Nephron progenitor cell (in vitro differentiated cells): ENCODE data around the gene WWOX.

Experiments used
- DNase-seq: peaks from one replicate; pipeline ENCODE4 v3.0.0; 2021
- H3K27ac Mint-ChIP-seq: 2 replicates; pipeline ENCODE4 v1.8.0; 2021; ENCODE audit warnings: mild to moderate bottlenecking, moderate library complexity, mixed read lengths
- H3K27me3 Mint-ChIP-seq: 2 replicates; pipeline ENCODE4 v1.8.0; 2021; ENCODE audit warnings: mild to moderate bottlenecking, low read depth, mixed read lengths; ENCODE audit not compliant: poor library complexity
- H3K36me3 Mint-ChIP-seq: 2 replicates; pipeline ENCODE4 v1.8.0; 2021; ENCODE audit warnings: low read depth, mixed read lengths
- H3K4me1 Mint-ChIP-seq: 2 replicates; pipeline ENCODE4 v1.8.0; 2021; ENCODE audit warnings: mixed read lengths
- H3K4me3 Mint-ChIP-seq: 2 replicates; pipeline ENCODE4 v1.8.0; 2021; ENCODE audit warnings: mild to moderate bottlenecking, moderate library complexity, mixed read lengths
- H3K9me3 Mint-ChIP-seq: 2 replicates; pipeline ENCODE4 v1.8.0; 2021; ENCODE audit warnings: mild to moderate bottlenecking, moderate library complexity, mixed read lengths
- TF ChIP-seq, protein P1 (sequence below): fragments of 200-600 bp; sonication (generic); IDR thresholded peaks from 2 replicates; pipeline ENCODE4 v1.5.0; 2021; ENCODE audit warnings: antibody characterized with exemption

WWOX gene

GRCh38 chr16:78811247-78811646 lies 711.8 kb downstream of the WWOX start:
- Mint-ChIP-seq H3K9me3 (no peaks in the 10 kb centered on the region), H3K27me3 (peaks cover 5% of the 10 kb centered on the region), H3K4me1 (peaks cover 46% of the 10 kb centered on the region), H3K27ac (no peak overlapping the region), H3K36me3 (no peaks in the 10 kb centered on the region), H3K4me3 (no peak overlapping the region)
- no peak for DNase-seq
- TF ChIP-seq, protein P1, sequence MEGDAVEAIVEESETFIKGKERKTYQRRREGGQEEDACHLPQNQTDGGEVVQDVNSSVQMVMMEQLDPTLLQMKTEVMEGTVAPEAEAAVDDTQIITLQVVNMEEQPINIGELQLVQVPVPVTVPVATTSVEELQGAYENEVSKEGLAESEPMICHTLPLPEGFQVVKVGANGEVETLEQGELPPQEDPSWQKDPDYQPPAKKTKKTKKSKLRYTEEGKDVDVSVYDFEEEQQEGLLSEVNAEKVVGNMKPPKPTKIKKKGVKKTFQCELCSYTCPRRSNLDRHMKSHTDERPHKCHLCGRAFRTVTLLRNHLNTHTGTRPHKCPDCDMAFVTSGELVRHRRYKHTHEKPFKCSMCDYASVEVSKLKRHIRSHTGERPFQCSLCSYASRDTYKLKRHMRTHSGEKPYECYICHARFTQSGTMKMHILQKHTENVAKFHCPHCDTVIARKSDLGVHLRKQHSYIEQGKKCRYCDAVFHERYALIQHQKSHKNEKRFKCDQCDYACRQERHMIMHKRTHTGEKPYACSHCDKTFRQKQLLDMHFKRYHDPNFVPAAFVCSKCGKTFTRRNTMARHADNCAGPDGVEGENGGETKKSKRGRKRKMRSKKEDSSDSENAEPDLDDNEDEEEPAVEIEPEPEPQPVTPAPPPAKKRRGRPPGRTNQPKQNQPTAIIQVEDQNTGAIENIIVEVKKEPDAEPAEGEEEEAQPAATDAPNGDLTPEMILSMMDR: no peak

DNA sequence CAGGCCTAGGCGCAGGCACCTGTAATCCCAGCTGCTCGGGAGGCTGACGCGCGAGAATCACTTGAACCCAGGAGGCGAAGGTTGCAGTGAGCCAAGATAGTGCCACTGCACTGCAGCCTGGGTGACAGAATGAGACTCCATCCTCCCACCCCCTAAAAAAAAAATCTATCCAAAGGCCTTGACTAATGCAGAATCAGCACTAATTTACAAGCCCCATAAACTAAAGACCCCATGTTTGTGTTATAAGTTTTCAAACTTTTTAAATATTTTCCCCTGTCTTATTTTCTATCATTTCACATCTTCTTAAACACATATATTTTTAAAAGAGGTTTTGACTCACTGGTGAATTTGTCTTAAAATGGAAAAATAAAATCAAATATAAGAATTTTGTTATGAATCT lies 713.1 kb downstream of the WWOX start:
- H3K27me3 Mint-ChIP-seq: peaks cover 5% of the 10 kb centered on the region
- H3K4me3 Mint-ChIP-seq: no peak overlapping the region
- no peak overlapping the region for H3K27ac Mint-ChIP-seq
- TF ChIP-seq, protein P1: no peak
- peaks cover 49% of the 10 kb centered on the region for H3K4me1 Mint-ChIP-seq
- H3K9me3 Mint-ChIP-seq: no peaks in the 10 kb centered on the region
- no peaks in the 10 kb centered on the region for H3K36me3 Mint-ChIP-seq
- DNase-seq: no peak

- Mint-ChIP-seq H3K4me3 (no peak overlapping the region), H3K27me3 (peaks cover 5% of the 10 kb centered on the region), H3K36me3 (no peaks in the 10 kb centered on the region), H3K27ac (peak overlapping the region; percentile 8), H3K4me1 (peaks cover 46% of the 10 kb centered on the region), H3K9me3 (no peaks in the 10 kb centered on the region)
- no peak for DNase-seq
- TF ChIP-seq, protein P1: no peak
These were observed 714.3 kb downstream of the WWOX start for GRCh38 chr16:78813661-78814311.

DNA sequence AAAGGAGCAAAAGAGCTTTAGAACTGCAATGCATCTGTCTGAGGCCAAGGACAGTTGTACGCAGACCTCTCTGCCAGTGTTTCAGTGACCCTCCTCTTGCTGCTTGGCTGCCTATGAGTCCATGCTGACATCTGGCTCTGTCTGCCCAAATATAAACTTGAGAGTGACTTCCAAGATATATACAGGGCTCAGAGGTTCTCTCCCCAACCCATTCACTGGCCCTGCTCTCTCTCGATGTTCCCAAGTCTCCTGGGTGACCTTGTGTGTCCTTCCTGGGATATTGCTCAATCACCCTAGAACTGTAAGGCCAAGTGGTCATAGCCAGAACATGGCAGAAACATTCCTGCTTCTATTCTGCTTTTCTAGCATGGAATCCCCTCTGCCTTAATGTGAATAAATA lies 716.3 kb downstream of the WWOX start:
- Mint-ChIP-seq H3K4me3 (no peak overlapping the region), H3K27ac (peak overlapping the region; percentile 12), H3K27me3 (peaks cover 5% of the 10 kb centered on the region), H3K4me1 (peaks cover 34% of the 10 kb centered on the region), H3K36me3 (no peaks in the 10 kb centered on the region), H3K9me3 (no peaks in the 10 kb centered on the region)
- TF ChIP-seq, protein P1: no peak
- no peak for DNase-seq

DNA sequence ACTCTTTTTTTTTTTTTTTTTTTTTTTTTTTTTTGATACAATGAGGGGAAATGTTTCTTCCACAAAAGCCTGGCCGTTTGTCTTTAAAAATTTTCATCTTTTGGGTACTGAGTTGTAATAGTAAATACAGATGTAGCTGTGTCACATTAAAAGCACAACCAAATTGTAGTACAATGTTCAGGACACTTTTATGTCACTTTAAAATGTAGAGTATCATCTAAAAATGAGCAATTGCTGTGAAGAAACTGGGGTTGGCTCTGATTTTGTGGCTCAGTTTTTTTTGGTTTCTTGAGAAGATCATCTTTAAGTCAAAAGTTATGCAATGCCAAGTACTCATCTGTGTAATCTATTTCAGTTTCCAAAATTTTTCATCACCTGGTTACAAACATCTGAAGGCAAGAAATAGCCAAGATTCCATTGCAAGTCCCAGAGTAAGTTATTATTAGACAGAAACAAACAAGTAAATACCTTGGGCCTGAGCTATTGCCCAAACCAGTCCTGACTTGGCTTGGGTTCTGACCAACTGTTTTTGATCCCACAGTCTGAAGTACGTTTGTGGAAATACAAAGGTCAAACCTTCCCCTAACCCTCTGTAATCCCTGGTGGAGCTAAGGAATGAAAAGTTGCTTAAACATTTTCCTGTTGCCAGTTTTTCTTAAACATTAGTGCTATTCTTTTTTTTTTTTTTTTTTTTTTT lies 717.2 kb downstream of the WWOX start:
- no peaks in the 10 kb centered on the region for H3K9me3 Mint-ChIP-seq
- H3K27me3 Mint-ChIP-seq: peaks cover under 1% of the 10 kb centered on the region
- H3K36me3 Mint-ChIP-seq: no peaks in the 10 kb centered on the region
- no peak overlapping the region for H3K4me3 Mint-ChIP-seq
- TF ChIP-seq, protein P1: no peak
- no peak for DNase-seq
- H3K4me1 Mint-ChIP-seq: peaks cover 34% of the 10 kb centered on the region
- no peak overlapping the region for H3K27ac Mint-ChIP-seq
